Choroid plexus epithelial cell (primary cell): ENCODE results near the gene MPC1.

ENCODE experiments used
- DNase-seq: peaks from one replicate; pipeline ENCODE4 v3.0.0-alpha.2; 2010; ENCODE audit warnings: low read depth
- H3K4me3 ChIP-seq: 2 replicates; pipeline ENCODE4 v1.5.1; 2011; ENCODE audit warnings: low read depth, mild to moderate bottlenecking, control low read depth, low read length, moderate library complexity
- CTCF ChIP-seq: conservative IDR thresholded peaks from 2 replicates; pipeline ENCODE4 v1.5.1; 2011; ENCODE audit warnings: low read depth, mild to moderate bottlenecking, control low read depth, inconsistent platforms, low read length, moderate library complexity

The MPC1 gene

DNA sequence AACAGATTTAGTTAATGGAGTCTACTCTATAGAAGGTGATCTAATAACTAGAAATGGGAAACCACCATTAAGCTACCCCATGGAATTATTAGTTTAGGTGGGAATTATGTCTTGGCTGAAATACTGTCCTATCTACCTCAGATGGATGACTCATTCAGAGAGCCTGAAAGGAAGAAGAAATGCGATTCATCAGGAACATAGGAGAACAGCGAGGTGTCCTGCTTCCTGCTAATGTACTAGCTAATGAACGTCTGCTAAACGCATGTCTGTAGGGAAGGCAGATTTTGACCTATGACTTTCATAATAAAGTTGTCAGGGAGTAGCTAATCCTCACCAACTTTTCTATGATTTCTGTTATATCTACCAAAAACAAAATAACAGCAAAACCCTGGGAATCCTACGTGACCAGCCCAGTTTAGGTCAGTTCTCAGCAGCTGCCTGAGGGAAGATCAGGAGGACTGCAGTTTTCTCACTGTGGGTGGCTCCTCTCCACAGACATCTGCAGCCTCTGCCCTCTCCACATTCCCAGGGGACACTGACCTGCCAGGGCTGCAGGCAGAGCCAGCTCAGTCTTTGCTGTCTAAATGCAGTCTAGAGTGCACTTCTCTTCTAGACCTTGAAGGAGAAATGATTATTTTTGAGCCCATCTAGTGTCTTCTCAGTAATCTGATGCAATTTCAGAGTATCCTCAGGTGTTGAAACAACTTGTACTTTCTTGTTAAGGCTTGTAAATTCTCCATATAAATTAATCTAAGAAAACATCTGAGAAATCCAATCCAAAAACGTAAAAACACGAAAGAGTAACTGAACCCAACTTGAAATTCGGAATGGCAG, 22.3 kb downstream of the MPC1 start:
- peak; percentile 74 for DNase-seq

DNA sequence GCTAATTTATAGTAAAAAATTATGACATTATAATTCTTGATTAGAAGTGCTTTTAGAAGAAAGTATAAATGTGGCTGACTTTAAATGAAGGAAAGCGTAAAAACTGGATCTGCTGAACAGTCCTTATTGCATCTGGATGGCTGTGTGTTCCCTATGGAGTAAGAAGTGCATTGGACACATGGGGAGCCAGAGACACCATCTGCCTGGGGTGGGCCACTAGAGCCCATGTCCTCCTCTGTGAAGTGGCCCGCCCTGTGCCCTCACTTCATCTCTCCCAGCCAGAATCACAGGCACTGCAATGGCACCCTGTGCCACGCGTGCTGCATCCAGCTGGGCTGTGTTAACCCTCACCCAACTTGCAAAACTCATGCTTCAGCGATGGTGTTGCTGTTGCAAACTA, 27.2 kb downstream of the MPC1 start:
- no peak for TF ChIP-seq CTCF
- no peak for DNase-seq
- H3K4me3 ChIP-seq, result no peak overlapping the region

More for the DNA sequence above, 22.3 kb downstream of the MPC1 start:
- no peak overlapping the region for H3K4me3 ChIP-seq
- no peak for TF ChIP-seq CTCF

DNA sequence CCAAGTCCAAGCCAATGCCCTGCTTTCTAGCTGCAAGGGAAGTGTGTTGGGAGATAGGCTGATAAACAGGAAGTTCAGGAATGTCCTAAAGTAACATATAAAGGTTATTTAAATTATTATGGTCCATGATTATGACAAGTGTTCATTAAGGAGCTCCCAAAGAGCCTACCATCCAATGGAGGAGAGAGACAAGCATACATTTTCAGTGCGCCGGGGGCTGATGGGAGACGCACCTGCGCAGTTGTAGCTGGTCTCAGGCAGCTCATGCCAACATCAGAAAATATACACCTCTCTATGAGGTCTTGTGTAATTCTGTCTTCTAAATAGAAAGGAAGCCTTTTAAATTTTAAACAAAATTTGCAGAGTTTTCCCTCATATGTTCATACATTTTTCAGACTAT, 27.8 kb downstream of the MPC1 start:
- no peak for DNase-seq
- no peak overlapping the region for H3K4me3 ChIP-seq
- no peak for TF ChIP-seq CTCF

DNA sequence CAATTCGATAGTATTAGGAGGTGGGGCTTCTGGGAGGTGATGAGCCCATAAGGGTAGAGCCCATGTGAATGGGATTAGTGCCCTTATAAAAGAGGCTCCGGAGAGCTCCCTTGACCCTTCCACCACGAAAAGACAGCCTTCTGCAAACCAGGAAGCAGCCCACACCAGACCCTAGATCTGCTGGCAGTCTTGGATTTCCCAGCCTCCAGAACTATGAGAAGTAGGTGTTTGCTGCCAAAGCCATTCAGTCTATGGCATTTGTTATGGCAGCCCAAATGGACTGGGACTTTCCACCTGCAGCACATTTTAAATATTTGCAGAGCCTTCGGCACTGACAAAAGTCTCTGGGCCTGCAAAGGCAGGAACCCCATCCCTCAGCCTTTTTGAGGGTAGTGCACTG, 28.6 kb downstream of the MPC1 start:
- no peak overlapping the region for H3K4me3 ChIP-seq
- no peak for DNase-seq
- no peak for TF ChIP-seq CTCF

DNA sequence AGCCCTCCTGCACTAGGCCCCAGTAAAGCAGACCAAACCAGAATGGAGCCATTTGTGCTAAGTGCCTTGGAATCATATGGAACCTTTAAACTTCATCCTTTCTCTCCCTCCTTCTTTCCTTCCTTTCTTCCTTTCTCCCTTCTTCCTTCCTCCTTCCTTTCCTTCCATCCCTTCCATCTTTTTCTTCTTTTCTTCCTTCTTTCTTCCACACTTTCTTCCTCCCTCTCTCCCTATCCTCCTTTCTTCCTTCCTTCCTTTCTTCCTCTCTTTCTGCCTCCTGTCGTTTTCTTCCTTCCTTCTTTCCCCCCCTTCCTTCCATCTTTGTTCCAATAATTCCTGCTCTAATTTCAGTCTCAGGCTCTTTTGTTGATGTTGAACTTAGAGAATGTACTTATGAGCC, 29.2 kb downstream of the MPC1 start:
- H3K4me3 ChIP-seq, result no peak overlapping the region
- TF ChIP-seq CTCF, result no peak
- no peak for DNase-seq

GRCh38 chr6:166352923-166353322, 29.8 kb downstream of the MPC1 start:
- TF ChIP-seq CTCF, result no peak

DNA sequence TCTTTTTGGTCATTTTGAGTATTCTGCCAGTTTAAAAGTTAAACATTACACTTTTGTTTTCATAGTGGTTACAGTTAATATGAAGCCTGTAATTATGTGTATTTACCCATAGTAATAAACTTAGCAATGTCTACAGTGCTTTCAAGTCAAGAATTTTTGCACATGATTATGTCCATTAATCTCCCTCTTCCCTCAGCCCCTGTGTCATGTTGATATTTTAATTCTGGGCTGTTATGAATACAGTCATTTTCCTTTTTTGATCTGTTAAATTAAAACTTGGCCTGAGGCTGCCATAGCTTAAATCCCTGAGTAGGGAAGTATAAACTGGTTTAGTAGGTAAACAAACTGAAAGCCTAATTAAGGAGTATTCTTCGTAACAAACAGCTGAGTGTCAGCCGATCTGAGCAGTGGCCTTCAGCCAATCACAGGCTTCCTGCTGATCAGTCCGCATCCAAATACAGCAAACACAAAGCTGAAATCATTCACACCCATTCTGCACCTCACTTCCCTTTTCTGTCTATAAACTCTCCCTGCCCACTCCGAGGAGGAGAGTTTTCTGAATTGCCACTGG, 30.9 kb downstream of the MPC1 start:
- H3K4me3 ChIP-seq, result no peak overlapping the region
- DNase-seq, result peak; percentile 55
- no peak for TF ChIP-seq CTCF

More at GRCh38 chr6:166352923-166353322, 29.8 kb downstream of the MPC1 start:
- DNase-seq, result no peak
- no peak overlapping the region for H3K4me3 ChIP-seq
